Kidney (tissue), 22 donors: ENCODE measurements around the gene ISOC1. TPM values are rescaled to one million over a fixed set of nuclear protein-coding genes. Genes with fewer than 3 reads are reported as not detected.

Source experiments
- DNase-seq, 5 donors: peaks; one replicate each; pipeline ENCODE4 v3.0.0-alpha.2; 2013 to 2020
- FAIRE-seq: peaks from 2 replicates; lab custom pipeline; 2012; peaks lifted over from hg19 to GRCh38; lab: Jason Lieb, UNC
- H3K27ac ChIP-seq, 2 donors: one replicate each; pipeline ENCODE4 v1.7.0; 2013; ENCODE audit warnings: low read depth in 2 of 2, low read length in 2 of 2, inconsistent platforms in 1 of 2
- H3K27me3 ChIP-seq: one replicate; pipeline ENCODE4 v1.7.1; 2013; ENCODE audit warnings: low read length, inconsistent platforms; ENCODE audit not compliant: control insufficient read depth, insufficient read depth
- H3K36me3 ChIP-seq, 3 donors: one replicate each; pipeline versions ENCODE4 v1.7.0 to v1.7.1; 2013; ENCODE audit warnings: low read length in 3 of 3, control low read depth in 1 of 3, inconsistent platforms in 1 of 3; ENCODE audit not compliant: insufficient read depth in 3 of 3, control insufficient read depth in 2 of 3
- H3K4me1 ChIP-seq, 3 donors: one replicate each; pipeline versions ENCODE4 v1.7.0 to v1.7.1; 2013; ENCODE audit warnings: low read length in 3 of 3, inconsistent platforms in 1 of 3, low read depth in 1 of 3; ENCODE audit not compliant: control insufficient read depth in 2 of 3, insufficient read depth in 2 of 3
- H3K4me3 ChIP-seq, 3 donors: one replicate each; pipeline versions ENCODE4 v1.7.0 to v1.8.1; 2013; ENCODE audit warnings: low read length in 3 of 3, control low read depth in 1 of 3, inconsistent platforms in 1 of 3
- H3K9ac ChIP-seq, 3 donors: one replicate each; pipeline versions ENCODE4 v1.7.0 to v1.7.1; 2013; ENCODE audit warnings: low read length in 3 of 3, control low read depth in 1 of 3, inconsistent platforms in 1 of 3
- H3K9me3 ChIP-seq, 3 donors: one replicate each; pipeline versions ENCODE4 v1.7.0 to v1.7.1; 2013; ENCODE audit warnings: low read length in 3 of 3, control low read depth in 1 of 3, inconsistent platforms in 1 of 3; ENCODE audit not compliant: control insufficient read depth in 2 of 3, insufficient read depth in 1 of 3
- CTCF ChIP-seq: IDR thresholded peaks from 3 replicates; pipeline ENCODE4 v1.5.1; 2012; ENCODE audit warnings: mild to moderate bottlenecking, moderate library complexity, borderline replicate concordance; ENCODE audit not compliant: insufficient read depth; ENCODE audit errors: extremely low read depth
- intact Hi-C: fragments of 100-400 bp; cut with DNase I; formaldehyde crosslinking; loops from one replicate; pipeline ENCODE4 v1.11.1; 2022
- long read RNA-seq, 10 donors: library from polyadenylated mRNA in 1 of 10; unstranded in 1 of 10; transcript quantifications; one replicate each; pipeline ENCODE4 v2.0.0 and lab custom pipeline, GENCODE V29; 2021 to 2026
- polyA plus RNA-seq: library from polyadenylated mRNA; stranded (reverse); fragments of 350-450 nt; fragmentation: Illumina TruSeq; extraction: RNeasy Lipid Tissue Mini Kit (QIAGEN cat#74804); gene quantifications from one replicate; pipeline ENCODE4 v1.2.3, GENCODE V29; 2014; ENCODE audit warnings: low read depth, low replicate concordance; ENCODE audit not compliant: insufficient read depth
- total RNA-seq: library from RNA; stranded (reverse); fragmentation: NEBNext Ultra II Directional; extraction: Animal tissue kit (Norgen Biotek cat#: 25700); gene quantifications from one replicate; pipeline ENCODE4 v1.2.1, GENCODE V29; 2021
- donor health status: control.
- donor health status: control.
- donor health status: control.
- donor health status: control.
- donor health status: control.
- donor health status: DM: yes; HTN: yes; CAD: no.
- donor health status: Normal renal cell carcinoma (clear cell type).

ISOC1 gene
- total RNA-seq: 12.4 TPM
- 29.3 TPM for polyA plus RNA-seq
- long read RNA-seq, donor 1, transcript ISOC1-201 (5 exons, 1,940 nt): major isoform, 15 of 15 reads
- long read RNA-seq, donor 1, partial matches to known transcripts: 0 of 15 reads
- long read RNA-seq, donor 1, other reads (novel, unspliced or antisense): 0 of 15 reads
- long read RNA-seq, donor 2, transcript ISOC1-201 (5 exons, 1,940 nt): major isoform, 27 of 27 reads
- long read RNA-seq, donor 2, partial matches to known transcripts: 0 of 27 reads
- long read RNA-seq, donor 2, other reads (novel, unspliced or antisense): 0 of 27 reads
- long read RNA-seq, donor 3, transcript ISOC1-201 (5 exons, 1,940 nt): major isoform, 30 of 30 reads
- long read RNA-seq, donor 3, partial matches to known transcripts: 0 of 30 reads
- long read RNA-seq, donor 3, other reads (novel, unspliced or antisense): 0 of 30 reads
- long read RNA-seq, donor 4, transcript ISOC1-201 (5 exons, 1,940 nt): major isoform, 17 of 17 reads
- long read RNA-seq, donor 4, partial matches to known transcripts: 0 of 17 reads
- long read RNA-seq, donor 4, other reads (novel, unspliced or antisense): 0 of 17 reads
- long read RNA-seq, donor 5, transcript ISOC1-201 (5 exons, 1,940 nt): major isoform, 5 of 5 reads
- long read RNA-seq, donor 5, partial matches to known transcripts: 0 of 5 reads
- long read RNA-seq, donor 5, other reads (novel, unspliced or antisense): 0 of 5 reads
- long read RNA-seq, donor 6, transcript ISOC1-201 (5 exons, 1,940 nt): major isoform, 16 of 16 reads
- long read RNA-seq, donor 6, partial matches to known transcripts: 0 of 16 reads
- long read RNA-seq, donor 6, other reads (novel, unspliced or antisense): 0 of 16 reads
- long read RNA-seq, donor 7, transcript ISOC1-201 (5 exons, 1,940 nt): major isoform, 28 of 28 reads
- long read RNA-seq, donor 7, partial matches to known transcripts: 0 of 28 reads
- long read RNA-seq, donor 7, other reads (novel, unspliced or antisense): 0 of 28 reads
- long read RNA-seq, donor 8, transcript ISOC1-201 (5 exons, 1,940 nt): major isoform, 6 of 15 reads
- long read RNA-seq, donor 8, partial matches to known transcripts: 9 of 15 reads
- long read RNA-seq, donor 8, other reads (novel, unspliced or antisense): 0 of 15 reads
- long read RNA-seq, donor 9, transcript ISOC1-201 (5 exons, 1,940 nt): major isoform, 14 of 14 reads
- long read RNA-seq, donor 9, partial matches to known transcripts: 0 of 14 reads
- long read RNA-seq, donor 9, other reads (novel, unspliced or antisense): 0 of 14 reads
- long read RNA-seq, donor 10, transcript ISOC1-201 (5 exons, 1,940 nt): major isoform, 16 of 16 reads
- long read RNA-seq, donor 10, partial matches to known transcripts: 0 of 16 reads
- long read RNA-seq, donor 10, other reads (novel, unspliced or antisense): 0 of 16 reads

- intact Hi-C loops: no loop called here
Measured at GRCh38 chr5:129094087-129094923, at the start of gene ISOC1. Gene ISOC1 (plus strand): TSS chr5:129094749. CDS start chr5:129094767, 18 bp downstream.

DNA sequence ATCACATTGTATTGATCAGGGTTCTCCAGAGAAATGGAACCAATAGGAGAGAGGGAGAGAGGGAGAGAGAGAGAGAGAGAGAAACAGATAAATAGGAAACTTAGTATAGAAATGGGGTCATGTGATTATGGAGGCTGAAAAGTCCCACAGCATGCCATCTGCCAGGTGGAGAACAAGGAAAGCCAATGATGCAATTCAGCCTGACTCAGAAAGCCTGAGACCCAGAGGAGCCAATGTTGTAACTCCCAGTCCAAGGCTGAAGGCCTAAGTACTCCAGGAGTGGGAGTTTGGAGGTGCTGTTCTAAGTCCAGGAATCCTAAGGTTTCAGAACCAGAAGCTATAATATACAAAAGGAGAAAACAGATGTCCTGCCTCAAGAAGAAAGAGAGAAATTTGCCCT, 48.4 kb upstream of the ISOC1 start:
- Histone ChIP-seq H3K4me1 (no peaks in the 10 kb centered on the region), H3K27ac (no peak overlapping the region), H3K9me3 (peaks cover 0 to 6% (median 0%) of the 10 kb centered on the region in 3 donors), H3K27me3 (no peaks in the 10 kb centered on the region), H3K9ac (no peak overlapping the region), H3K36me3 (no peaks in the 10 kb centered on the region), H3K4me3 (no peak overlapping the region)
- no peak for DNase-seq
- TF ChIP-seq CTCF: no peak
- intact Hi-C loops: no loop called here
- no peak for FAIRE-seq

More at GRCh38 chr5:129094087-129094923, at the start of gene ISOC1:
- Histone ChIP-seq H3K9me3 (no peaks in the 10 kb centered on the region), H3K27ac (peak within 1 kb of the TSS; percentile 79 to 83), H3K9ac (peak within 1 kb of the TSS; percentile 62 to 74 (median 69)), H3K4me1 (peaks cover 0 to 4% (median 0%) of the 10 kb centered on the region in 3 donors), H3K27me3 (no peaks in the 10 kb centered on the region), H3K36me3 (no peaks in the 10 kb centered on the region), H3K4me3 (peak within 1 kb of the TSS; percentile 78 to 93 (median 81))
- no peak for FAIRE-seq
- peak; percentile 93 to 97 (median 96) for DNase-seq
- TF ChIP-seq CTCF: no peak

- intact Hi-C loops: no loop called here
- H3K27me3 ChIP-seq: no peaks in the 10 kb centered on the region
- no peaks in the 10 kb centered on the region for H3K4me1 ChIP-seq
- TF ChIP-seq CTCF: no peak
- DNase-seq (peak in 1 of 5 donors; percentile 30), FAIRE-seq (no peak)
- H3K27ac ChIP-seq: no peak overlapping the region
- peaks cover 0 to 6% (median 0%) of the 10 kb centered on the region in 3 donors for H3K9me3 ChIP-seq
- H3K36me3 ChIP-seq: no peaks in the 10 kb centered on the region
- H3K9ac ChIP-seq: no peak overlapping the region
- H3K4me3 ChIP-seq: no peak overlapping the region
Measured at GRCh38 chr5:129048509-129048908, 46.0 kb upstream of the ISOC1 start.
